Nephron progenitor cell (in vitro differentiated cells): ENCODE data around the gene TIMM10.

Experiments
- DNase-seq: peaks from one replicate; pipeline ENCODE4 v3.0.0; 2021
- H3K27ac Mint-ChIP-seq: 2 replicates; pipeline ENCODE4 v1.8.0; 2021; ENCODE audit warnings: mild to moderate bottlenecking, moderate library complexity, mixed read lengths
- H3K27me3 Mint-ChIP-seq: 2 replicates; pipeline ENCODE4 v1.8.0; 2021; ENCODE audit warnings: mild to moderate bottlenecking, low read depth, mixed read lengths; ENCODE audit not compliant: poor library complexity
- H3K36me3 Mint-ChIP-seq: 2 replicates; pipeline ENCODE4 v1.8.0; 2021; ENCODE audit warnings: low read depth, mixed read lengths
- H3K4me1 Mint-ChIP-seq: 2 replicates; pipeline ENCODE4 v1.8.0; 2021; ENCODE audit warnings: mixed read lengths
- H3K4me3 Mint-ChIP-seq: 2 replicates; pipeline ENCODE4 v1.8.0; 2021; ENCODE audit warnings: mild to moderate bottlenecking, moderate library complexity, mixed read lengths
- H3K9me3 Mint-ChIP-seq: 2 replicates; pipeline ENCODE4 v1.8.0; 2021; ENCODE audit warnings: mild to moderate bottlenecking, moderate library complexity, mixed read lengths
- CTCF ChIP-seq: fragments of 200-600 bp; sonication (generic); IDR thresholded peaks from 2 replicates; pipeline ENCODE4 v1.5.0; 2021; ENCODE audit warnings: antibody characterized with exemption

The TIMM10 gene

GRCh38 chr11:57496109-57496820, 34.3 kb downstream of the TIMM10 start:
- TF ChIP-seq CTCF, result no peak
- Mint-ChIP-seq H3K27ac (peak overlapping the region; percentile 39), H3K4me3 (no peak overlapping the region)

GRCh38 chr11:57493507-57494503, 36.7 kb downstream of the TIMM10 start:
- Mint-ChIP-seq H3K9me3 (no peaks in the 10 kb centered on the region), H3K4me1 (peaks cover 29% of the 10 kb centered on the region), H3K27me3 (peaks cover 14% of the 10 kb centered on the region), H3K4me3 (no peak overlapping the region), H3K36me3 (peaks cover 10% of the 10 kb centered on the region), H3K27ac (no peak overlapping the region)
- peak; percentile 91 for TF ChIP-seq CTCF
- peak; percentile 76 for DNase-seq

More at GRCh38 chr11:57496109-57496820, 34.3 kb downstream of the TIMM10 start:
- Mint-ChIP-seq H3K36me3 (peaks cover 10% of the 10 kb centered on the region), H3K4me1 (peaks cover 46% of the 10 kb centered on the region), H3K9me3 (no peaks in the 10 kb centered on the region), H3K27me3 (peaks cover 13% of the 10 kb centered on the region)
- no peak for DNase-seq

- H3K4me1 Mint-ChIP-seq, result peaks cover 20% of the 10 kb centered on the region
- no peak overlapping the region for H3K27ac Mint-ChIP-seq
- H3K4me3 Mint-ChIP-seq, result no peak overlapping the region
- H3K9me3 Mint-ChIP-seq, result no peaks in the 10 kb centered on the region
- peak; percentile 56 for TF ChIP-seq CTCF
- H3K36me3 Mint-ChIP-seq, result peaks cover 10% of the 10 kb centered on the region
- peak; percentile 54 for DNase-seq
- peaks cover 6% of the 10 kb centered on the region for H3K27me3 Mint-ChIP-seq
Observed at GRCh38 chr11:57491371-57492061, 39.0 kb downstream of the TIMM10 start.

- no peak overlapping the region for H3K27ac Mint-ChIP-seq
- peaks cover 8% of the 10 kb centered on the region for H3K36me3 Mint-ChIP-seq
- H3K4me3 Mint-ChIP-seq, result no peak overlapping the region
- peaks cover 12% of the 10 kb centered on the region for H3K4me1 Mint-ChIP-seq
- no peaks in the 10 kb centered on the region for H3K9me3 Mint-ChIP-seq
- H3K27me3 Mint-ChIP-seq, result peaks cover 3% of the 10 kb centered on the region
- no peak for DNase-seq
- no peak for TF ChIP-seq CTCF
Observed at GRCh38 chr11:57490456-57491248, 39.9 kb downstream of the TIMM10 start.

- TF ChIP-seq CTCF, result no peak
- peak overlapping the region; percentile 3 for H3K27ac Mint-ChIP-seq
- peaks cover 18% of the 10 kb centered on the region for H3K4me1 Mint-ChIP-seq
- no peak overlapping the region for H3K4me3 Mint-ChIP-seq
- H3K36me3 Mint-ChIP-seq, result peaks cover 9% of the 10 kb centered on the region
- H3K27me3 Mint-ChIP-seq, result peaks cover 3% of the 10 kb centered on the region
- no peaks in the 10 kb centered on the region for H3K9me3 Mint-ChIP-seq
- no peak for DNase-seq
Observed at GRCh38 chr11:57487920-57488659, 42.5 kb downstream of the TIMM10 start.
